DOHH2 (cell line): ENCODE data around the gene FAAH.

Experiments
- CTCF ChIP-seq: fragments of 200-600 bp; sonication (generic); IDR thresholded peaks from one replicate; pipeline ENCODE4 v1.5.1; 2014; ENCODE audit warnings: antibody characterized with exemption, mild to moderate bottlenecking, low read depth, low read length; ENCODE audit not compliant: poor library complexity, severe bottlenecking
- EZH2phosphoT487 ChIP-seq: fragments of 200-600 bp; sonication (generic); IDR thresholded peaks from 2 replicates; pipeline ENCODE4 v1.6.1; 2017; ENCODE audit warnings: borderline replicate concordance, mild to moderate bottlenecking, antibody characterized with exemption, low read length, moderate library complexity, mixed read lengths

- TF ChIP-seq CTCF (no peak), EZH2phosphoT487 (no peak)
These were observed 64.7 kb downstream of the FAAH start for GRCh38 chr1:46458846-46459245.
